HL-60 (cell line): ENCODE measurements around the gene ADAMTS2.

Experiments used
- DNase-seq, 2 experiments: peaks; one replicate each; pipeline ENCODE4 v3.0.0-alpha.2; 2010 to 2020; ENCODE audit warnings: low read depth in 1 of 2, low spot score in 1 of 2
- H3K27ac ChIP-seq: fragments of 250-450 bp; sonication (Bioruptor Pico); replicated peaks from 2 replicates; pipeline ENCODE4 v1.5.1; 2020; ENCODE audit warnings: mild to moderate bottlenecking, moderate library complexity
- H3K27me3 ChIP-seq: fragments of 250-450 bp; sonication (Bioruptor Pico); 2 replicates; pipeline ENCODE4 v1.5.1; 2021; ENCODE audit warnings: mild to moderate bottlenecking, moderate library complexity; ENCODE audit not compliant: insufficient read depth, poor library complexity, severe bottlenecking
- H3K4me3 ChIP-seq: replicated peaks from 2 replicates; pipeline ENCODE4 v1.5.1; 2011; ENCODE audit warnings: mild to moderate bottlenecking, control low read depth, low read length; ENCODE audit not compliant: insufficient read depth
- CTCF ChIP-seq: IDR thresholded peaks from one replicate; pipeline ENCODE4 v1.5.1; 2011; ENCODE audit warnings: low read length, control low read depth, inconsistent platforms; ENCODE audit not compliant: insufficient read depth
- GABPA ChIP-seq: IDR thresholded peaks from 2 replicates; pipeline ENCODE4 v1.6.1; 2012; ENCODE audit warnings: low read depth
- POLR2AphosphoS5 ChIP-seq: IDR thresholded peaks from 2 replicates; pipeline ENCODE4 v1.6.1; 2012; ENCODE audit warnings: low read depth
- REST ChIP-seq: IDR thresholded peaks from 2 replicates; pipeline ENCODE4 v1.6.1; 2012; ENCODE audit warnings: low read depth; ENCODE audit not compliant: insufficient replicate concordance
- SPI1 ChIP-seq: IDR thresholded peaks from 2 replicates; pipeline ENCODE4 v1.6.1; 2012; ENCODE audit warnings: low read depth, mild to moderate bottlenecking, borderline replicate concordance

ADAMTS2 gene

GRCh38 chr5:179301796-179302195 lies 43.5 kb downstream of the ADAMTS2 start:
- Histone ChIP-seq H3K27me3 (no peaks in the 10 kb centered on the region), H3K4me3 (no peak overlapping the region), H3K27ac (no peak overlapping the region)
- TF ChIP-seq REST (no peak), GABPA (no peak), POLR2AphosphoS5 (no peak), CTCF (no peak), SPI1 (no peak)
- DNase-seq, result no peak

GRCh38 chr5:179301376-179301775 lies 43.9 kb downstream of the ADAMTS2 start:
- H3K27ac ChIP-seq, result no peak overlapping the region
- no peak for DNase-seq
- H3K4me3 ChIP-seq, result no peak overlapping the region
- no peaks in the 10 kb centered on the region for H3K27me3 ChIP-seq
- TF ChIP-seq SPI1, result no peak
- no peak for TF ChIP-seq POLR2AphosphoS5
- no peak for TF ChIP-seq REST
- no peak for TF ChIP-seq GABPA
- TF ChIP-seq CTCF, result no peak

- DNase-seq, result no peak
- Histone ChIP-seq H3K27me3 (no peaks in the 10 kb centered on the region), H3K4me3 (no peak overlapping the region), H3K27ac (no peak overlapping the region)
- no peak for TF ChIP-seq POLR2AphosphoS5
- no peak for TF ChIP-seq GABPA
- no peak for TF ChIP-seq CTCF
- no peak for TF ChIP-seq SPI1
Measured at GRCh38 chr5:179300581-179301180, 44.6 kb downstream of the ADAMTS2 start.
